A549 treated with dexamethasone at 1 μM for 4 hours (cell line): ENCODE results near the gene SYT15B. TPM values are rescaled to one million over a fixed set of nuclear protein-coding genes. Genes with fewer than 3 reads are reported as not detected.

Experiments used
- total RNA-seq: library from RNA; stranded (reverse); fragments of 200-300 nt; extraction: Qiagen RNA extraction; gene quantifications from 5 replicates; pipeline ENCODE4 v1.2.3, GENCODE V29; 2022

Gene SYT15B
- 2.2 to 3.9 TPM (median 3.5 TPM) in 5 replicates for total RNA-seq

DNA sequence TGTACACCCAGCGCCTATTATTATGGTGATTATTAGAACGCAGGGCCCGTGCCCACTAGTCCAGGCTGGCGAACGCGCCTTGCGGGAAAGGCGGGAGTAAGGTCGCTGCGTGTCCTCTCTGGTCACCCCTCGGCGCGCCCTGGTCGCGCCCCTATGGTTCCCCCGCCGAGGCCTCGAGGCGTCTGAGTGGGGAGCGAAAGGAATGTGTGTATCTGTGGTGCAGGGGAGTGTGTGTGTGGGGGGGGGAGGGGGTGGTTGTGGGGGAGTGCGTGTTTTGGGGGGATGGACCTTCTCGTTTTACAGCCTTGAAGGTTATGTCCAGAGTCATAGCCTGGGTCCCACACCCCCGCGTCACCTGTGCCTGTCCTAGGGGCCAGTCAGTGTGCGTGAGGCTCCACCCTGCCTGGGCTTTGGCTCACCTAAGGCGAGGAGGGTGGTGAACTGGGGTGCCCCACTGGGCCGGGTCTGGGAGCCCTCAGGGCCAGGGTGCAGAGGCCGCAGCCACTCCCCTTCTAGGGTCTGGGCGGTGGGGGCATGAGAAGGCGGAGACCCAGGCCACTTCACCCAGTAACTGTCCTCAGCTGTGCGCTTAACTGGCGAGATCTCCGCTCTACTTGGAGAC, at the start of gene SYT15B:
Gene SYT15B (minus strand): TSS at position 39 of the 622 bp plus-strand sequence. CDS start 952 bp downstream, outside the sequence.

Other genes starting within 250 kb of the SYT15B start
- 5.4 to 10.1 TPM (median 9.6 TPM) in 5 replicates for gene AGAP9, start 240.0 kb downstream of the SYT15B start, total RNA-seq
- 11.5 to 36.0 TPM (median 30.6 TPM) in 5 replicates for gene NPY4R2, start 155.1 kb upstream of the SYT15B start, total RNA-seq
- gene FAM25C, start 236.2 kb upstream of the SYT15B start, total RNA-seq, result 0.57 to 4.1 TPM (median 2.0 TPM) in 4 of 5 replicates, not detected in the other